ENCODE results near the gene WWOX.

Gene WWOX

GRCh38 chr16:78376452-78376851 lies 277.0 kb downstream of the WWOX start:
- TF ChIP-seq TCF4 (CRISPR knock-in tag; IDR thresholded peaks at IDR 0.05; ENCODE audit: borderline replicate concordance) (no peak), RARB (CRISPR knock-in tag; IDR thresholded peaks at IDR 0.05) (no peak), ARNTL (CRISPR knock-in tag; IDR thresholded peaks at IDR 0.05; ENCODE audit: borderline replicate concordance, low read depth) (no peak), PPARA (CRISPR knock-in tag; IDR thresholded peaks at IDR 0.05; ENCODE audit: borderline replicate concordance) (no peak), ZFP30 (CRISPR knock-in tag; IDR thresholded peaks at IDR 0.05) (no peak), SNAI2 (CRISPR knock-in tag; IDR thresholded peaks at IDR 0.05) (no peak), CSDC2 (CRISPR knock-in tag; IDR thresholded peaks at IDR 0.05) (no peak), CSRNP3 (CRISPR knock-in tag; IDR thresholded peaks at IDR 0.05) (no peak), PATZ1 (CRISPR knock-in tag; IDR thresholded peaks at IDR 0.05; ENCODE audit: borderline replicate concordance) (no peak), ZNF8 (CRISPR knock-in tag; IDR thresholded peaks at IDR 0.05) (no peak)
- TF ChIP-seq, protein P1, sequence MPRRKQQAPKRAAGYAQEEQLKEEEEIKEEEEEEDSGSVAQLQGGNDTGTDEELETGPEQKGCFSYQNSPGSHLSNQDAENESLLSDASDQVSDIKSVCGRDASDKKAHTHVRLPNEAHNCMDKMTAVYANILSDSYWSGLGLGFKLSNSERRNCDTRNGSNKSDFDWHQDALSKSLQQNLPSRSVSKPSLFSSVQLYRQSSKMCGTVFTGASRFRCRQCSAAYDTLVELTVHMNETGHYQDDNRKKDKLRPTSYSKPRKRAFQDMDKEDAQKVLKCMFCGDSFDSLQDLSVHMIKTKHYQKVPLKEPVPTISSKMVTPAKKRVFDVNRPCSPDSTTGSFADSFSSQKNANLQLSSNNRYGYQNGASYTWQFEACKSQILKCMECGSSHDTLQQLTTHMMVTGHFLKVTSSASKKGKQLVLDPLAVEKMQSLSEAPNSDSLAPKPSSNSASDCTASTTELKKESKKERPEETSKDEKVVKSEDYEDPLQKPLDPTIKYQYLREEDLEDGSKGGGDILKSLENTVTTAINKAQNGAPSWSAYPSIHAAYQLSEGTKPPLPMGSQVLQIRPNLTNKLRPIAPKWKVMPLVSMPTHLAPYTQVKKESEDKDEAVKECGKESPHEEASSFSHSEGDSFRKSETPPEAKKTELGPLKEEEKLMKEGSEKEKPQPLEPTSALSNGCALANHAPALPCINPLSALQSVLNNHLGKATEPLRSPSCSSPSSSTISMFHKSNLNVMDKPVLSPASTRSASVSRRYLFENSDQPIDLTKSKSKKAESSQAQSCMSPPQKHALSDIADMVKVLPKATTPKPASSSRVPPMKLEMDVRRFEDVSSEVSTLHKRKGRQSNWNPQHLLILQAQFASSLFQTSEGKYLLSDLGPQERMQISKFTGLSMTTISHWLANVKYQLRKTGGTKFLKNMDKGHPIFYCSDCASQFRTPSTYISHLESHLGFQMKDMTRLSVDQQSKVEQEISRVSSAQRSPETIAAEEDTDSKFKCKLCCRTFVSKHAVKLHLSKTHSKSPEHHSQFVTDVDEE (CRISPR knock-in tag; IDR thresholded peaks at IDR 0.05) = no peak
- TF ChIP-seq, protein P2, sequence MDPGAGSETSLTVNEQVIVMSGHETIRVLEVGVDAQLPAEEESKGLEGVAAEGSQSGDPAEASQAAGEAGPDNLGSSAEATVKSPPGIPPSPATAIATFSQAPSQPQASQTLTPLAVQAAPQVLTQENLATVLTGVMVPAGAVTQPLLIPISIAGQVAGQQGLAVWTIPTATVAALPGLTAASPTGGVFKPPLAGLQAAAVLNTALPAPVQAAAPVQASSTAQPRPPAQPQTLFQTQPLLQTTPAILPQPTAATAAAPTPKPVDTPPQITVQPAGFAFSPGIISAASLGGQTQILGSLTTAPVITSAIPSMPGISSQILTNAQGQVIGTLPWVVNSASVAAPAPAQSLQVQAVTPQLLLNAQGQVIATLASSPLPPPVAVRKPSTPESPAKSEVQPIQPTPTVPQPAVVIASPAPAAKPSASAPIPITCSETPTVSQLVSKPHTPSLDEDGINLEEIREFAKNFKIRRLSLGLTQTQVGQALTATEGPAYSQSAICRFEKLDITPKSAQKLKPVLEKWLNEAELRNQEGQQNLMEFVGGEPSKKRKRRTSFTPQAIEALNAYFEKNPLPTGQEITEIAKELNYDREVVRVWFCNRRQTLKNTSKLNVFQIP (CRISPR knock-in tag; IDR thresholded peaks at IDR 0.05; ENCODE audit: borderline replicate concordance, low read depth) = no peak
- ATAC-seq = no peak

DNA sequence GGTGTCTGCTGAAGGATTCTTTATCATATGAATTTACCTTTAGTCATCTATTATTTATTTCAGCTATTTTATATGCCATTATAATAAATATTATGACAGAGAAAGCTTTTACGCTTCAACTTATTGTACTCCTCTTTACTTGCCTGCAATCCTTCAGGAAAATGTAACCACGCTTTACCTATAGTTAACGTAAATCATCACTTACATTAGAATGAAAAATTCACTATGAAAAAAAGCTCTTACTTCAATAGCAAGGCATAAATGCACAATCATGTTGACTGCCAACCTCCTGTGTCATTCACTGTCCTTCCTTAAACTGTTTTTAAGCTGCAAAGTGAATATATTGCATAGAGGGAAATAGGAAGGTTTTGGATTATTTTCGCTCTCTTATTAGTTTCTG lies 277.9 kb downstream of the WWOX start:
- ATAC-seq = no peak
- TF ChIP-seq TOX (CRISPR knock-in tag; IDR thresholded peaks at IDR 0.05; ENCODE audit: borderline replicate concordance) (no peak), ZC3H10 (CRISPR knock-in tag; IDR thresholded peaks at IDR 0.05) (no peak), ZNF8 (CRISPR knock-in tag; IDR thresholded peaks at IDR 0.05) (no peak), RARB (CRISPR knock-in tag; IDR thresholded peaks at IDR 0.05) (no peak), GLIS3 (CRISPR knock-in tag; IDR thresholded peaks at IDR 0.05) (no peak), CSRNP3 (CRISPR knock-in tag; IDR thresholded peaks at IDR 0.05) (no peak)

DNA sequence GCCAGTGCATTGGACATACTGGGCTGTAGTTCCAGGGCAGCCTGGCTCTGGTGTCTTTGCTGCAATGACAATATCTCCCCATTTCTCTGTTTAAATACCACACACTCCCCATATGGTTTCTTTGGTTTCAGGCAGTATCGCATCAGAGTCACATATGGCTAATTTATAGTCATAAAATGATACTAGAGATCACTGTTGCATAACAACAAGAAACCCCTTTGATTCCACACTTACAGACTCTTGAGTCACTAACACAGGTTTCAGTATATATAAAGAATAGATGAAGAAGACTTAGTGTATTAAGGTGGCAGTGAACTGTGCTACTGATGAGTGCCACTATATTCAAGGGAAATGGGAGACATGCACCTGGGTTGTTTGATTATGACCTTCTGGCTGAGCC lies 281.6 kb downstream of the WWOX start:
- ATAC-seq = no peak
- TF ChIP-seq TOX (CRISPR knock-in tag; IDR thresholded peaks at IDR 0.05; ENCODE audit: borderline replicate concordance) = no peak
- no peak for TF ChIP-seq PPARA (CRISPR knock-in tag; IDR thresholded peaks at IDR 0.05; ENCODE audit: borderline replicate concordance)
- TF ChIP-seq ZFP3 (CRISPR knock-in tag; IDR thresholded peaks at IDR 0.05) = no peak
- no peak for TF ChIP-seq GLIS3 (CRISPR knock-in tag; IDR thresholded peaks at IDR 0.05)
- TF ChIP-seq CSDC2 (CRISPR knock-in tag; IDR thresholded peaks at IDR 0.05) = no peak
- no peak for TF ChIP-seq ZNF8 (CRISPR knock-in tag; IDR thresholded peaks at IDR 0.05)
- TF ChIP-seq PATZ1 (CRISPR knock-in tag; IDR thresholded peaks at IDR 0.05; ENCODE audit: borderline replicate concordance) = no peak
- TF ChIP-seq ARNTL (CRISPR knock-in tag; IDR thresholded peaks at IDR 0.05; ENCODE audit: borderline replicate concordance, low read depth) = no peak
- no peak for TF ChIP-seq ZFP30 (CRISPR knock-in tag; IDR thresholded peaks at IDR 0.05)
- TF ChIP-seq ISL1 (CRISPR knock-in tag; IDR thresholded peaks at IDR 0.05) = no peak
- TF ChIP-seq, protein P2 (CRISPR knock-in tag; IDR thresholded peaks at IDR 0.05; ENCODE audit: borderline replicate concordance, low read depth) = no peak
- TF ChIP-seq ZNF565 (CRISPR knock-in tag; conservative IDR thresholded peaks at IDR 0.05; ENCODE audit: low read depth) = no peak
- no peak for TF ChIP-seq ZC3H10 (CRISPR knock-in tag; IDR thresholded peaks at IDR 0.05)

Measured in SK-N-SH treated with all-trans-retinoic acid at 6 μM for 48 hours (cell line).